ENCODE results near the gene SUPT20H. TPM values are rescaled to one million over a fixed set of nuclear protein-coding genes. Genes with fewer than 3 reads are reported as not detected.
"Not testable (repeated sequence)": the region's sequence is repeated elsewhere in the genome, so short reads cannot be mapped to it uniquely, and the experiment has no call there.

The SUPT20H gene
- polyA plus RNA-seq, 3 donors: 24.7 to 39.8 (median 35.5) TPM

GRCh38 chr13:37053111-37053510, 6.4 kb downstream of the SUPT20H start:
- H3K9me3 ChIP-seq (replicated peaks in 1 of 2; ENCODE audit: control insufficient read depth in 1 of 2, insufficient read depth in 1 of 2, low read length in 2 of 2); H3K9me3 Mint-ChIP-seq; DNase-seq; H3K27me3 Mint-ChIP-seq (ENCODE audit: low read depth in 3 of 3); H3K4me1 ChIP-seq (ENCODE audit: control insufficient read depth in 1 of 2, insufficient read depth in 2 of 2, low read length in 2 of 2); H3K9ac ChIP-seq (ENCODE audit: insufficient read depth, low read length, poor library complexity, severe bottlenecking); H3K4me3 Mint-ChIP-seq; H3K27me3 ChIP-seq (ENCODE audit: control insufficient read depth in 2 of 2, insufficient read depth in 2 of 2, low read length in 2 of 2); H3K4me3 ChIP-seq (replicated peaks in 1 of 3; ENCODE audit: low read depth in 2 of 3, low read length in 3 of 3); H2AFZ ChIP-seq (ENCODE audit: insufficient read depth, low read depth, low read length, poor library complexity, severe bottlenecking); H3K4me2 ChIP-seq (replicated peaks; ENCODE audit: extremely low read depth, low read length, poor library complexity, severe bottlenecking); H3K27ac ChIP-seq (ENCODE audit: low read depth in 1 of 2, low read length in 2 of 2): not testable (repeated sequence)
- Histone ChIP-seq H3K36me3 (replicated peaks in 1 of 2; ENCODE audit: control insufficient read depth in 1 of 2, insufficient read depth in 2 of 2, low read length in 2 of 2) (peaks cover 7 to 35% of the 10 kb centered on the region in 2 donors), H3K79me2 (ENCODE audit: insufficient read depth, low read length) (peaks cover 64% of the 10 kb centered on the region), H4K20me1 (ENCODE audit: insufficient read depth, low read length) (peaks cover 46% of the 10 kb centered on the region)
- peak overlapping the region in 1 of 7 donors; percentile 44 for H3K27ac Mint-ChIP-seq
- peaks cover 10% of the 10 kb centered on the region for H3K4me1 Mint-ChIP-seq
- no CpG with 5 or more reads among the region's 3 CpGs for WGBS (ENCODE audit: insufficient coverage)
- H3K36me3 Mint-ChIP-seq: peaks cover 16 to 36% of the 10 kb centered on the region in 2 donors
- intact Hi-C loops (cut with micrococcal nuclease): loop anchor here in 1 of 2 donors (10.0 kb wide), 1 partner anchor 48 kb away; the partner anchor contains the start of gene EXOSC8

- intact Hi-C loops (cut with micrococcal nuclease): loop anchor here in 1 of 2 donors (10.0 kb wide), 1 partner anchor 45 kb away; the partner anchor contains the start of gene EXOSC8
- no peak overlapping the region for H3K4me2 ChIP-seq (replicated peaks; ENCODE audit: extremely low read depth, low read length, poor library complexity, severe bottlenecking)
- WGBS (ENCODE audit: insufficient coverage): 100% methylated on average over 1 of the region's 1 CpG
Observed at GRCh38 chr13:37049810-37050209, 9.7 kb downstream of the SUPT20H start.

More at GRCh38 chr13:37049810-37050209, 9.7 kb downstream of the SUPT20H start:
- H3K4me3 Mint-ChIP-seq: no peak overlapping the region
- no peak for TF ChIP-seq CTCF (IDR thresholded peaks at IDR 0.05)
- Histone ChIP-seq H3K9me3 (replicated peaks in 1 of 2; ENCODE audit: control insufficient read depth in 1 of 2, insufficient read depth in 1 of 2, low read length in 2 of 2) (no peaks in the 10 kb centered on the region), H4K20me1 (ENCODE audit: insufficient read depth, low read length) (peaks cover 62% of the 10 kb centered on the region), H3K27ac (ENCODE audit: low read depth in 1 of 2, low read length in 2 of 2) (no peak overlapping the region), H3K27me3 (ENCODE audit: control insufficient read depth in 2 of 2, insufficient read depth in 2 of 2, low read length in 2 of 2) (no peaks in the 10 kb centered on the region), H3K79me2 (ENCODE audit: insufficient read depth, low read length) (peaks cover 56% of the 10 kb centered on the region), H3K36me3 (replicated peaks in 1 of 2; ENCODE audit: control insufficient read depth in 1 of 2, insufficient read depth in 2 of 2, low read length in 2 of 2) (peaks cover 38 to 58% of the 10 kb centered on the region in 2 donors), H3K4me3 (replicated peaks in 1 of 3; ENCODE audit: low read depth in 2 of 3, low read length in 3 of 3) (no peak overlapping the region), H3K4me1 (ENCODE audit: control insufficient read depth in 1 of 2, insufficient read depth in 2 of 2, low read length in 2 of 2) (no peaks in the 10 kb centered on the region), H3K9ac (ENCODE audit: insufficient read depth, low read length, poor library complexity, severe bottlenecking) (no peak overlapping the region), H2AFZ (ENCODE audit: insufficient read depth, low read depth, low read length, poor library complexity, severe bottlenecking) (no peak overlapping the region)
- DNase-seq: no peak
- no peak overlapping the region for H3K27ac Mint-ChIP-seq
- H3K27me3 Mint-ChIP-seq (ENCODE audit: low read depth in 3 of 3): no peaks in the 10 kb centered on the region
- H3K36me3 Mint-ChIP-seq: peaks cover 29 to 49% of the 10 kb centered on the region in 2 donors
- peaks cover 0 to 3% (median 0%) of the 10 kb centered on the region in 7 donors for H3K9me3 Mint-ChIP-seq
- peaks cover 5% of the 10 kb centered on the region for H3K4me1 Mint-ChIP-seq
